ENCODE data around the gene FXYD2.
"Not testable (repeated sequence)": the region's sequence is repeated elsewhere in the genome, so short reads cannot be mapped to it uniquely, and the experiment has no call there.

The FXYD2 gene

GRCh38 chr11:117815262-117815803 lies 9.2 kb downstream of the FXYD2 start:
- Histone ChIP-seq H3F3A (ENCODE audit: control insufficient read depth, insufficient read depth) (no peaks in the 10 kb centered on the region), H3K9me2 (replicated peaks; ENCODE audit: control insufficient read depth, low read length) (no peaks in the 10 kb centered on the region), H3K27ac (ENCODE audit: low read depth, low read length) (no peak overlapping the region), H3K36me3 (ENCODE audit: control insufficient read depth, low read length) (no peaks in the 10 kb centered on the region), H3K4me3 (ENCODE audit: low read length) (peak overlapping the region; percentile 45), H3K79me2 (ENCODE audit: control insufficient read depth, low read length) (no peaks in the 10 kb centered on the region), H3K4me1 (ENCODE audit: control insufficient read depth, low read length) (peaks cover 37% of the 10 kb centered on the region), H3K4me2 (ENCODE audit: low read length) (peak overlapping the region; percentile 66), H3K27me3 (ENCODE audit: control insufficient read depth, low read length) (no peaks in the 10 kb centered on the region), H3K9me3 (ENCODE audit: control insufficient read depth, insufficient read depth, low read length) (no peaks in the 10 kb centered on the region), H4K20me1 (ENCODE audit: control insufficient read depth, insufficient read depth, low read depth, low read length) (no peaks in the 10 kb centered on the region)
- TF ChIP-seq EZH2phosphoT487 (IDR thresholded peaks at IDR 0.05; ENCODE audit: borderline replicate concordance, low read length), result no peak
- TF ChIP-seq, protein P1, sequence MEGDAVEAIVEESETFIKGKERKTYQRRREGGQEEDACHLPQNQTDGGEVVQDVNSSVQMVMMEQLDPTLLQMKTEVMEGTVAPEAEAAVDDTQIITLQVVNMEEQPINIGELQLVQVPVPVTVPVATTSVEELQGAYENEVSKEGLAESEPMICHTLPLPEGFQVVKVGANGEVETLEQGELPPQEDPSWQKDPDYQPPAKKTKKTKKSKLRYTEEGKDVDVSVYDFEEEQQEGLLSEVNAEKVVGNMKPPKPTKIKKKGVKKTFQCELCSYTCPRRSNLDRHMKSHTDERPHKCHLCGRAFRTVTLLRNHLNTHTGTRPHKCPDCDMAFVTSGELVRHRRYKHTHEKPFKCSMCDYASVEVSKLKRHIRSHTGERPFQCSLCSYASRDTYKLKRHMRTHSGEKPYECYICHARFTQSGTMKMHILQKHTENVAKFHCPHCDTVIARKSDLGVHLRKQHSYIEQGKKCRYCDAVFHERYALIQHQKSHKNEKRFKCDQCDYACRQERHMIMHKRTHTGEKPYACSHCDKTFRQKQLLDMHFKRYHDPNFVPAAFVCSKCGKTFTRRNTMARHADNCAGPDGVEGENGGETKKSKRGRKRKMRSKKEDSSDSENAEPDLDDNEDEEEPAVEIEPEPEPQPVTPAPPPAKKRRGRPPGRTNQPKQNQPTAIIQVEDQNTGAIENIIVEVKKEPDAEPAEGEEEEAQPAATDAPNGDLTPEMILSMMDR (IDR thresholded peaks at IDR 0.05; ENCODE audit: low read depth, low read length, poor library complexity, severe bottlenecking), result no peak

DNA sequence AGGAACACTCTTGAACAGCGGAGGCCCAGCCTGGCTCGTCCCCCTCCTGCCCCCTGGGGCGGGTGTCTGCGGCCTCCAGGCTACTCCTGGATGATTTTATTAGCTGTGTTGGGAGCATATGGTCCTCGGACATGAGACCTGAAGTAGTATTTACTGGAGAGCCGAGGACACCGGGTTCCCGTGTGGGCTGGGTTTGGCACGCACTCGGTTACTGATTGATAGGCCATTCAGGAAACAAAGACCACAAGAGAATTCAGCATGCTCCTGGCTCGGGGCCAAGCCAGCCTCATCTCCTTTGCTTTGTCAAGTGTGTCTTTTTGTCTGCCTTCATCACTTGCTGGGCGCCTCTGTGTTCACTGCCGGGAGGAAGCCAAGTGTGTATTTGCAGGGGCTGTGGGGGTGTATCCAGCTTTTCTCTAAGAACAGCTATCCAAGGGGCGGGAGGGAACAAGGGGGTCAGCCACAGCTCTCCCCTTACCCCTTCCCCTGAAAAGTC lies 9.7 kb downstream of the FXYD2 start:
- H3K4me3 ChIP-seq (ENCODE audit: low read length), result peak overlapping the region; percentile 45
- peaks cover 37% of the 10 kb centered on the region for H3K4me1 ChIP-seq (ENCODE audit: control insufficient read depth, low read length)
- TF ChIP-seq, protein P1 (IDR thresholded peaks at IDR 0.05; ENCODE audit: low read depth, low read length, poor library complexity, severe bottlenecking), result no peak
- TF ChIP-seq EZH2phosphoT487 (IDR thresholded peaks at IDR 0.05; ENCODE audit: borderline replicate concordance, low read length), result no peak
- H3K79me2 ChIP-seq (ENCODE audit: control insufficient read depth, low read length), result no peaks in the 10 kb centered on the region
- no peaks in the 10 kb centered on the region for H3K9me2 ChIP-seq (replicated peaks; ENCODE audit: control insufficient read depth, low read length)
- no peaks in the 10 kb centered on the region for H3K36me3 ChIP-seq (ENCODE audit: control insufficient read depth, low read length)
- no peaks in the 10 kb centered on the region for H4K20me1 ChIP-seq (ENCODE audit: control insufficient read depth, insufficient read depth, low read depth, low read length)
- no peak overlapping the region for H3K27ac ChIP-seq (ENCODE audit: low read depth, low read length)
- H3F3A ChIP-seq (ENCODE audit: control insufficient read depth, insufficient read depth), result no peaks in the 10 kb centered on the region
- no peaks in the 10 kb centered on the region for H3K9me3 ChIP-seq (ENCODE audit: control insufficient read depth, insufficient read depth, low read length)
- H3K4me2 ChIP-seq (ENCODE audit: low read length), result peak overlapping the region; percentile 66
- peaks cover 1% of the 10 kb centered on the region; the same call in 1 of the 2 replicates for H3K27me3 ChIP-seq (ENCODE audit: control insufficient read depth, low read length)

DNA sequence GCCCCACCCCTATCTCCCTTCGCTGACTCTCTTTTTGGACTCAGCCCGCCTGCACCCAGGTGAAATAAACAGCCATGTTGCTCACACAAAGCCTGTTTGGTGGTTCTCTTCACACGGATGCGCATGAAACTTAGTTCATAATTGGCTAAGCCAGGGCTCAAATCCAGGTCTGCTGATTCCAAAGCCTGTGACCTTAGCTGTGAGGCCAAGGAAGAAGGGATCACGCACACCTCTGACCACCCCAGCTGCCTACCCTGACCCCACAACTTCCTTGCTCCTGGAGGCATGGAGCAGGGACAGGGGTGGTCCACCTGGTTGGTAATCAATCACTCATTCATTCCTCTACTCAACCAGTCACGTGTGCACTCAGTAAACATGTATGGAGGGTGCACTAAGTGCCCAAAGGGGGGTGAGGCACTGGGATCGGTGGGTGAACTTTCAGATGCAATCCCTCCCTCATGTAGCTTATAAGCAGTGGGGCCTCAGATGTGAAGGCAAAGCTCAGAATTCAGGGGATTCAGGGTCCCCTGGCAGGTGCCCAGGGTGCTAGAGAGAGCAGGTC lies 10.3 kb downstream of the FXYD2 start:
- no peaks in the 10 kb centered on the region for H3K79me2 ChIP-seq (ENCODE audit: control insufficient read depth, low read length)
- TF ChIP-seq, protein P1 (IDR thresholded peaks at IDR 0.05; ENCODE audit: low read depth, low read length, poor library complexity, severe bottlenecking), result no peak
- TF ChIP-seq EZH2phosphoT487 (IDR thresholded peaks at IDR 0.05; ENCODE audit: borderline replicate concordance, low read length), result no peak
- peaks cover 37% of the 10 kb centered on the region for H3K4me1 ChIP-seq (ENCODE audit: control insufficient read depth, low read length)
- no peaks in the 10 kb centered on the region for H3K9me3 ChIP-seq (ENCODE audit: control insufficient read depth, insufficient read depth, low read length)
- H3K9me2 ChIP-seq (replicated peaks; ENCODE audit: control insufficient read depth, low read length), result no peaks in the 10 kb centered on the region
- no peak overlapping the region for H3K27ac ChIP-seq (ENCODE audit: low read depth, low read length)
- H3K4me2 ChIP-seq (ENCODE audit: low read length), result peak overlapping the region; percentile 66
- no peaks in the 10 kb centered on the region for H3F3A ChIP-seq (ENCODE audit: control insufficient read depth, insufficient read depth)
- no peaks in the 10 kb centered on the region for H3K36me3 ChIP-seq (ENCODE audit: control insufficient read depth, low read length)
- no peaks in the 10 kb centered on the region for H4K20me1 ChIP-seq (ENCODE audit: control insufficient read depth, insufficient read depth, low read depth, low read length)
- H3K27me3 ChIP-seq (ENCODE audit: control insufficient read depth, low read length), result peaks cover 5% of the 10 kb centered on the region; the same call in 1 of the 2 replicates
- H3K4me3 ChIP-seq (ENCODE audit: low read length), result no peak overlapping the region

DNA sequence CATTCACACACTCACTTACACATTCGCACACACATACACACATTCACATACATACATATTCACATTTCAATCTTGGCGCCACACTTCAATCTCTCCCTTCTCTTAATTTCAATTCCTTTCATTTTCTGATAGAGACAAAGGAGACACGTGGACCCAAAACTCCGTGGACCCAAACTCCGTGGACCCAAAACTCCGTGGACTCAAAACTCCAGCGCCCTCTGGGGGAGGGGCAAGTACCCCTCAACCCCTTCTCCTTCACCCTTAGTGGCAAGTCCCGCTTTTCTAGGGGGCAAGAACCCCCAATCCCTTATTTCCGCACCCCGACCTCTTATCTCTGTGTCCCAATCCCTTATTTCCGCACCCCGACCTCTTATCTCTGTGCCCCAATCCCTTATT lies 14.5 kb downstream of the FXYD2 start:
- not testable (repeated sequence) for H3K4me1 ChIP-seq (ENCODE audit: control insufficient read depth, low read length); H3K9me3 ChIP-seq (ENCODE audit: control insufficient read depth, insufficient read depth, low read length); H3K9me2 ChIP-seq (replicated peaks; ENCODE audit: control insufficient read depth, low read length); H3K4me3 ChIP-seq (ENCODE audit: low read length); H3K27ac ChIP-seq (ENCODE audit: low read depth, low read length); H4K20me1 ChIP-seq (ENCODE audit: control insufficient read depth, insufficient read depth, low read depth, low read length); H3K36me3 ChIP-seq (ENCODE audit: control insufficient read depth, low read length); H3K4me2 ChIP-seq (ENCODE audit: low read length); H3K79me2 ChIP-seq (ENCODE audit: control insufficient read depth, low read length); H3F3A ChIP-seq (ENCODE audit: control insufficient read depth, insufficient read depth)
- peaks cover 11% of the 10 kb centered on the region; the same call in 1 of the 2 replicates for H3K27me3 ChIP-seq (ENCODE audit: control insufficient read depth, low read length)
